Stimulated activated memory B cell treated with anti-CD40 and anti-IgM and Interleukin-4, amounts not matched to agents 10 μg/mL and 1 μg/mL and 100 μg/mL, for 72 hours (primary cell): Measurements from ENCODE around the gene MAGEB1.

Experiments
- ATAC-seq: fragments of 150-1000 bp; cut with Tn5 transposase; 2 replicates; pipeline ENCODE4 v1.10.0; 2021
- H3K27ac Mint-ChIP-seq: one replicate; pipeline ENCODE4 v1.8.0; 2022; ENCODE audit warnings: mild to moderate bottlenecking, mixed read lengths
- H3K27me3 Mint-ChIP-seq: one replicate; pipeline ENCODE4 v1.8.0; 2022; ENCODE audit warnings: mixed read lengths
- H3K36me3 Mint-ChIP-seq: one replicate; pipeline ENCODE4 v1.8.0; 2022; ENCODE audit warnings: mixed read lengths
- H3K4me1 Mint-ChIP-seq: one replicate; pipeline ENCODE4 v1.8.0; 2022; ENCODE audit warnings: mixed read lengths
- H3K4me3 Mint-ChIP-seq: one replicate; pipeline ENCODE4 v1.8.0; 2022; ENCODE audit warnings: mild to moderate bottlenecking, moderate library complexity, mixed read lengths
- H3K9me3 Mint-ChIP-seq: one replicate; pipeline ENCODE4 v1.8.0; 2022; ENCODE audit warnings: mixed read lengths

Gene MAGEB1, protein sequence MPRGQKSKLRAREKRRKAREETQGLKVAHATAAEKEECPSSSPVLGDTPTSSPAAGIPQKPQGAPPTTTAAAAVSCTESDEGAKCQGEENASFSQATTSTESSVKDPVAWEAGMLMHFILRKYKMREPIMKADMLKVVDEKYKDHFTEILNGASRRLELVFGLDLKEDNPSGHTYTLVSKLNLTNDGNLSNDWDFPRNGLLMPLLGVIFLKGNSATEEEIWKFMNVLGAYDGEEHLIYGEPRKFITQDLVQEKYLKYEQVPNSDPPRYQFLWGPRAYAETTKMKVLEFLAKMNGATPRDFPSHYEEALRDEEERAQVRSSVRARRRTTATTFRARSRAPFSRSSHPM

DNA sequence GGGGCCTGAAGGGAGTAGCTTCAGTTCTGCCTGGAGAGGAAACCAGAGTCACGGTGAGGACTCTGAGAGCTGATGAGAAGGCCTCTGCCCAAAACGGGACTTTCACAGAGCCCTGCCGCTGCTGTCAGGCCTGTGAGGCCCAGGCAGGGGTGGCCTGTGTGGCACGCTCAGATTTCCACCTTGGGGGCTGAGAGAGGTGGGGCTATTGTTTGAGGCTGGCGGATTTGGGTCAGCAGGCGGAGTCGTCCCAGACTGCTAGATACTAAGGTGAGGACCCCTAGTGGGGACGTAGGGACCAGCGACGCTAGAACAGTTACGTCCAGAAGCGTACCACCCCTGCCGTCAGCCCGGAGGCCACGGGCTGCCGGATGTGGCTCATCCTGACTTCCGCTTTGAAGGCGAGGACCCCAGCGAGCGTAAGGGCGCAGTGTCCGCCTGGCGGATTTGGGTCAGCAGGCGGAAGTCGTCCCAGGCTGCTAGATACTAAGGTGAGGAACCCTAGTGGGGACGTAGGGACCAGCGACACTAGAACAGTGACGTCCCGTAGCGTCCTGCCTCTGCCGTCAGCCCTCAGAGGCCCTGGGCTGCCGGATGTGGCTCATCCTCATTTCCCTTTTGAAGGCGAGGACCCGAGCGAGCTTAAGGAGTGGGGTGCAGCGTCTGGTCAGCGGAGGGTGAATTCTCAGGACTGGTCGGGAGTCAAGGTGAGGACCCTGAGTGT lies at the start of gene MAGEB1:
TSS of gene MAGEB1 (plus strand) at position 378 of the 721 bp plus-strand sequence. CDS start 3,348 bp downstream, outside the sequence.
- no peak within 1 kb of the TSS for H3K4me3 Mint-ChIP-seq

DNA sequence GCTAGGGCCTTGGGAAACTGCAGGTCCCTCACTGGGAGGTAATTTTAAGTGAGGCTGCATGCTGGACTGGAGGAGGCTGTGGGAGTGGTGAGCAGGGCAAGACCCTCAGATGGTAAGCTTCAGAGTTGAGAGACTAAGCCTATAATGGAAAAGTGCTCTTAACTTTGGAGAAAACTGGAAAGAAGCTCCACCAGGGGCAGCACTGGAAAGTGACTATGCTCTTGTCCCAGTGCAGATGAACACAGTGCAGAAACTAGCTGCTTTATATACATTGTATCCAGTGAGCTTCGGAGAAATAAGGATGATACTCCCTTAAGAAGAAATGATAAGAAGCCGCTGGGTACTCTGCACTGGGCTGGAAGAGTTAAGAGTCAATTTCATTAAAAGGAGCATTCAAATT lies 34.8 kb upstream of the MAGEB1 start:
- no peak for ATAC-seq
- Mint-ChIP-seq H3K4me3 (no peak overlapping the region), H3K27me3 (peaks cover 9% of the 10 kb centered on the region), H3K36me3 (no peaks in the 10 kb centered on the region), H3K9me3 (no peaks in the 10 kb centered on the region), H3K4me1 (no peaks in the 10 kb centered on the region), H3K27ac (no peak overlapping the region)

More for the DNA sequence above, at the start of gene MAGEB1:
- no peak for ATAC-seq
- H3K27me3 Mint-ChIP-seq: no peaks in the 10 kb centered on the region
- no peaks in the 10 kb centered on the region for H3K36me3 Mint-ChIP-seq
- H3K4me1 Mint-ChIP-seq: no peaks in the 10 kb centered on the region
- no peaks in the 10 kb centered on the region for H3K9me3 Mint-ChIP-seq
- H3K27ac Mint-ChIP-seq: no peak within 1 kb of the TSS

DNA sequence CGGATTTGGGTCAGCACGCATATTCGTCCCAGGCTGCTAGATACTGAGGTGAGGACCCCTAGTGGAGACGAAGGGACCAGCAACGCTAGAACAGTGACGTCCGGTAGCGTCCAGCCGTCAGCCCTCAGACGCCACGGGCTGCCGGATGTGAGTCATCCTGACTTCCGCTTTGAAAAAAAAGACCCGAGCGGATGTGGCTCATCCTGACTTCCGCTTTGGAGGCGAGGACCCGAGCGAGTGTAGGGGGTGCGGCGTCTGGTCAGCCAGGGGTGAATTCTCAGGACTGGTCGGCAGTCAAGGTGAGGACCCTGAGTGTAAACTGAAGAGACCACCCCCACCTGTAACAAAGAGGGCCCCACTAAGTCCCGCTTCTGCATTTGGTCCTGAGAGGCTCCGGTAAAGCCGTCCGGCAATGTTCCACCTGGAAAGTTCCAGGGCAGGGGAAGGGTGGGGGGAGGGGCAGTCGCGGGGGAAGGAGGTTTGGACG lies 31.5 kb upstream of the MAGEB1 start, which contains the start of gene MAGEB2:
TSS of gene MAGEB2 (plus strand) at position 207 of the 487 bp plus-strand sequence. CDS start 3,018 bp downstream, outside the sequence.
- Mint-ChIP-seq H3K4me1 (no peaks in the 10 kb centered on the region), H3K4me3 (no peak within 1 kb of the TSS), H3K27me3 (peaks cover 9% of the 10 kb centered on the region), H3K9me3 (no peaks in the 10 kb centered on the region), H3K36me3 (no peaks in the 10 kb centered on the region), H3K27ac (no peak within 1 kb of the TSS)
- no peak for ATAC-seq

DNA sequence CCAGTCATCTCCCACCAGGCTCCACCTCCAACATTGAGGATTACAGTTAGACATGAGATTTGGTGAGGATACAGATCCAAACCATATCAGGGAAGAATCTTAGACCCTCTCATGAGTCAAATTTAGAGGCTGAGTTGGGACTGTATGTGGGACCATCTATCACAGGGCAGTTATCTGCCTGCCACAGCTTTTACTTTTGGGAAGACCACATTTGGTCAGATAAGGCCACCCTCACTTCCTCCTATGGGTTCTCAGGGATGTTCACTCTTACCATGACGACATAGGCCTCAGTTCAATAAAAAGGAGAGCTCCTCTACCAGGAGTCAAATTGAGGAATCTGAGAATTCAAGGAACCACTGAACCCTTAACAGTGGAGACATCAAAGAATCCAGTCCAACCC lies 29.5 kb upstream of the MAGEB1 start:
- H3K36me3 Mint-ChIP-seq: no peaks in the 10 kb centered on the region
- peaks cover under 1% of the 10 kb centered on the region for H3K27me3 Mint-ChIP-seq
- no peaks in the 10 kb centered on the region for H3K4me1 Mint-ChIP-seq
- H3K4me3 Mint-ChIP-seq: no peak overlapping the region
- no peak for ATAC-seq
- no peak overlapping the region for H3K27ac Mint-ChIP-seq
- H3K9me3 Mint-ChIP-seq: no peaks in the 10 kb centered on the region

DNA sequence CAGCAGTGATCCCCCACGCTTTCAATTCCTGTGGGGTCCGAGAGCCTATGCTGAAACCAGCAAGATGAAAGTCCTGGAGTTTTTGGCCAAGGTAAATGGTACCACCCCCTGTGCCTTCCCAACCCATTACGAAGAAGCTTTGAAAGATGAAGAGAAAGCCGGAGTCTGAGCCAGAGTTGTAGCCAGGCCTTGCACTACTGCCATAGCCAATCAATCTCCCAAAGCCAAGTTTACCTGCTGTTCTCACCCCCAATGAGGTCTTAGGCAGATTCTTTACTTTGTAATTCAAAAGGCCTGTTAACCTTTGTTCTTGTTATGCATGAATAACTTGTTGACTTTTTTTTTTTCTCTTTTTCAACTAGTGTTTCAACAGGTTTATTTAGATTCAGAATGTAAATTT lies 27.6 kb upstream of the MAGEB1 start:
- no peak for ATAC-seq
- Mint-ChIP-seq H3K36me3 (no peaks in the 10 kb centered on the region), H3K27ac (no peak overlapping the region), H3K4me1 (no peaks in the 10 kb centered on the region), H3K27me3 (no peaks in the 10 kb centered on the region), H3K9me3 (no peaks in the 10 kb centered on the region), H3K4me3 (no peak overlapping the region)

DNA sequence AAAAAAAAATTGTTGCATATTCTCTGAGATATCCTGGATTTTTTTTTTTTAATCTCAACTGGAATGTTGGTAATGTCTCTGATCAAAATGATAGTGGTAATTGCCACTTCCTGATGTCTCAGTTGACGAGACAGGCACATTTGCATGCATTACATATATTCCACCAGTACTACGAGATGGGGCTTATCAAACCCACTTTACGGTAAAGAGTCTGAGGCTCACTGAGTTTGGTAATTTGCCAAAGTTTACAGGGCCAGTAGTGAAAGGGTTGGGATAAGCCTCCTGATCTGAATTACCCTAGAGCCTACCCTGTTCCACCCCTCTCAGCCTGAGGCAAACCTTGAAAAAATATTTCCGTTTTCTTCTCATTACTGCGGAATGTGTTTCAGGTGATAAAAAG lies 26.3 kb upstream of the MAGEB1 start:
- Mint-ChIP-seq H3K27ac (no peak overlapping the region), H3K27me3 (no peaks in the 10 kb centered on the region), H3K9me3 (no peaks in the 10 kb centered on the region), H3K4me1 (no peaks in the 10 kb centered on the region), H3K4me3 (no peak overlapping the region), H3K36me3 (no peaks in the 10 kb centered on the region)
- ATAC-seq: no peak

DNA sequence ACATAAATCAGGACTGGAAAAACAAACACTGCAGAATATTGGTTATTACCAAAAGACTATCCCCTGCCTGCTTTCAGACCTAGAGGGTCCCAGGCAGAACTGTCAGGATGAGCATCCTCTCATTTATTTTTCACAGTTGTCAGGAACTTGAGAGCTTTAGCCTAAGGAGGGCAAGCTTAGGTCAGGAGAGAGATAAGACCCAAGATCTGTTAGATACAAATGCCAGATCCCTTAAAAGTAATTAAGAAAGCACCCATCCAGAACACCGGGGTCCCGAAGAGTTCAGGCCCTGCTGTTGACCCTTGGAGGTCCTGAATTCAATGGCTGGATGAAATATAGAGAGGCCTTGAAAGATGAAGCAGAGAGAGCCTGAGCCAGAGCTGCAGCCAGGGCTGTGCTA lies 22.4 kb upstream of the MAGEB1 start:
- no peaks in the 10 kb centered on the region for H3K4me1 Mint-ChIP-seq
- no peak for ATAC-seq
- no peak overlapping the region for H3K4me3 Mint-ChIP-seq
- H3K27me3 Mint-ChIP-seq: no peaks in the 10 kb centered on the region
- H3K9me3 Mint-ChIP-seq: no peaks in the 10 kb centered on the region
- H3K36me3 Mint-ChIP-seq: no peaks in the 10 kb centered on the region
- H3K27ac Mint-ChIP-seq: no peak overlapping the region

DNA sequence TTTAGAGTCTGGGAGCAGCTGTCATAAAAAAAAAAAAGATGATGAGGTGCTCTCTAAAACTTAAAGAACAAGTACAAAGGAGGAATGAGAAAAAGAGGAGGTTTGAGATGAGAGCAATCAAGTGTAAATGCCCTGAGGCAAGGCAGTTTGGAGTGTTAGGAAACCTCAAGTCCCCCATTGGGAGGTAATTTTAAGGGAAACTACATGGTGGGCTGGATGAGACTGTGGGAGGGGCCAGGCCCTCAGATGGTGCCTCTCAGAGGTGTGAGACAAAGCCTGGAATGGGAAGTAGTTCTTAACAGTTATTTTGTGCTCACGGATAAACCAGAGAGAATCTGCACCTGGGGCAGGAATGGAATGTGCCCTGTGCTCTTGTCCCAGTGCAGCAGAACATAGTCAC lies 18.4 kb upstream of the MAGEB1 start:
- Mint-ChIP-seq H3K27ac (no peak overlapping the region), H3K4me1 (no peaks in the 10 kb centered on the region), H3K4me3 (no peak overlapping the region), H3K9me3 (no peaks in the 10 kb centered on the region), H3K36me3 (no peaks in the 10 kb centered on the region), H3K27me3 (no peaks in the 10 kb centered on the region)
- ATAC-seq: no peak

DNA sequence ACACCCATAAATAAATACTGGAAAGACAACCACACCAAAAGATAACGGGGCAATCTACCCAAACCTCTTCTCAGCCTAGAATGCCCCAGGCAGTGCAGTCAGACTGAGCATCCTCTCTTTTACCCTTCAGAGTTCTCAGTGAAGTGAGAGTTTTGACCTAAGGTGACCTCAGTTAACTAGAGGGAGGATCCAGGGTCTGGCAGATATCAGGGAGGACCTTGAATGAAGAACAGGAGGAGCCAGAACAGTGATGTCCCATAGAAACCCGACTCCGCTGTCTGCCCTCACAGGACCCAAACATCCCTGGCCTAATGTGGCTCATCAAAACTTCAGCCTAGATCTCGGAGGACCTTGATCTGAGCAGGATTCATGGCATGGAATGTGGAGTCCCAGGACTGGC lies 16.6 kb upstream of the MAGEB1 start, which contains the start of gene MAGEB3:
TSS of gene MAGEB3 (plus strand) at position 263 of the 400 bp plus-strand sequence. CDS start 5,268 bp downstream, outside the sequence.
- H3K27me3 Mint-ChIP-seq: no peaks in the 10 kb centered on the region
- H3K9me3 Mint-ChIP-seq: no peaks in the 10 kb centered on the region
- H3K36me3 Mint-ChIP-seq: no peaks in the 10 kb centered on the region
- H3K4me3 Mint-ChIP-seq: no peak within 1 kb of the TSS
- H3K27ac Mint-ChIP-seq: no peak within 1 kb of the TSS
- H3K4me1 Mint-ChIP-seq: no peaks in the 10 kb centered on the region
- ATAC-seq: no peak

DNA sequence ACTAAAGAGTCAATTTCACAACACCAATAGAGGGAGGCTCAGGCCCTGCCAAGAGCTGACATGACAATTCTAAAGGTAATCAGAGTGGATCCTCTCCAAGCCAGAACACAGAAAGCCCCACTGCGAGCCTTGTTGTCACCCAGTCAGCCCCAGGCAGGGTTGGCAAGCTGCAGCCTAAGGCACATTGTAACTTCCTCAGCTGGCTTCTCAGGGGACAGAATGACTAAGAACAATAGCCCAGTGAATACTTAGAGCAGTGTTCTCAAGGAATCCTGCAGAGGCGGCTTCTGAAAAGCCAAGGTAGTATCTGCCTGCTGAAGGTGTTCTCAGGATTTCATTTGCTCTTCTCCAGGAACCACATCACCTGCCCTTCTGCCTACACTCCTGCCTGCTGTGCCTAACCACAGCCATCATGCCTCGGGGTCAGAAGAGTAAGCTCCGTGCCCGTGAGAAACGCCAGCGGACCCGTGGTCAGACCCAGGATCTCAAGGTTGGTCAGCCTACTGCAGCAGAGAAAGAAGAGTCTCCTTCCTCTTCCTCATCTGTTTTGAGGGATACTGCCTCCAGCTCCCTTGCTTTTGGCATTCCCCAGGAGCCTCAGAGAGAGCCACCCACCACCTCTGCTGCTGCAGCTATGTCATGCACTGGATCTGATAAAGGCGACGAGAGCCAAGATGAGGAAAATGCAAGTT lies 5.1 kb upstream of the MAGEB1 start, which contains the start of gene MAGEB4:
TSS of gene MAGEB4 (plus strand) at position 277 of the 692 bp plus-strand sequence. CDS start at position 413, 136 bp downstream.
- no peak for ATAC-seq
- no peak within 1 kb of the TSS for H3K27ac Mint-ChIP-seq
- H3K4me1 Mint-ChIP-seq: no peaks in the 10 kb centered on the region
- H3K36me3 Mint-ChIP-seq: no peaks in the 10 kb centered on the region
- H3K27me3 Mint-ChIP-seq: no peaks in the 10 kb centered on the region
- no peak within 1 kb of the TSS for H3K4me3 Mint-ChIP-seq
- H3K9me3 Mint-ChIP-seq: no peaks in the 10 kb centered on the region

DNA sequence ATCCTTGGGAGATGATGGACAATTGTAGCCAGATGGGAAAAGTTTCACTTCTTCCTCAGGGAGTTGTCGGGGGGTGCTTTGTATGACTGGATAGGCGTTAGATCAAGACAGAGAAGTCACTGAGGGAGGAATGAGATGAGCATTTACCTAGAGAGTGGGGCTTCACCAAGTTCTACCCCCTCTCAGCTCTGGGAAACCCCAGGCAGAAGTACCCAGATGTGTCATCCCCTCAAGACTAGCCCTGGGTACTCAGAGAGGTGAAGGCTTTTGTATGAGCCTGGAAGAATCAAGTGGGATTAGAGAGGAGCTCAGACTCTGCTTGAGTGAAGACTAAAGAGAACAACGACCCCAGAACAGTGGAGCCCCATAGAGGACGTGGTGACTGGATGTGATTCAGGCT lies 1.9 kb downstream of the MAGEB1 start:
- Mint-ChIP-seq H3K27me3 (no peaks in the 10 kb centered on the region), H3K4me3 (no peak overlapping the region), H3K36me3 (no peaks in the 10 kb centered on the region), H3K4me1 (no peaks in the 10 kb centered on the region), H3K9me3 (no peaks in the 10 kb centered on the region), H3K27ac (no peak overlapping the region)
- peak; percentile 56 for ATAC-seq

DNA sequence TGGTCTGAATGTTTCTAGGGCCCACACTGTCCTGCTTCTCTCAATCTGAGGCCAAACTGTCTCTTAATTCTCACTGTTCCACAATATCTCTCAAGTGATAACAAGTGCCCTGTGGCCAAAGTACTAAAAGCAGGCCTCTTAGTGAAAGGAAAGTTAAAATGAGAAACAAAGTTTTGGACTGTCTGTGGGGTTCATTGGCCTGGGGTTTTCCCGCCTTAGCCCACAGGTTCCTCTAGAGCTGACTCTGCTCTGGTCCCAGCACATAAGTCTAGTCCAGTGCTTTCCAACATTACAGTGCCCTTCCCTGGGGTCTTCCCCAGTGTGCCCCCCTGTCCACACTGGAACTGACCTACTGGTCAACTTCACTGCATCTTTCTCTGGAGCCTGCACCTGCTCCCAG lies 6.3 kb downstream of the MAGEB1 start:
- H3K9me3 Mint-ChIP-seq: peaks cover 2% of the 10 kb centered on the region
- no peaks in the 10 kb centered on the region for H3K27me3 Mint-ChIP-seq
- peak; percentile 56 for ATAC-seq
- no peaks in the 10 kb centered on the region for H3K36me3 Mint-ChIP-seq
- no peak overlapping the region for H3K27ac Mint-ChIP-seq
- no peaks in the 10 kb centered on the region for H3K4me1 Mint-ChIP-seq
- no peak overlapping the region for H3K4me3 Mint-ChIP-seq

DNA sequence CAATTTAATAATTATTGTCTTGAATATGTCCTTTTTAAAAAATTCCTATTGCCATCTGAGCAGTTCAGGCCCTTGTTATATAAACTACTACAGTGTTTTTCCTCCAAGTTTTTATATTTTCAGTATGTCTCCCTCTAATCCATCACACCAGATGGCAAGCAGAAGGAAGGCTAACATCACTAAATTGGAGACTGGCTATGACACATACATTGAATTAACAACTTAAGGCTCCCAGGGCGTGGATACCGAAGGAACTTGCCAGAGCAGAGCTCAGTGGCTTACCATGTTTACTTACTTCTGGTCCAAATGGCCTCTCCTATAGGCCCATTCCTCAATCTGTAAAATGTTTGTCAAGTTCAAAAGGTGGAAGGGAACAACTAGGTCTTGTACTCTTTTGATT lies 13.0 kb downstream of the MAGEB1 start:
- H3K9me3 Mint-ChIP-seq: peaks cover 2% of the 10 kb centered on the region
- H3K36me3 Mint-ChIP-seq: no peaks in the 10 kb centered on the region
- no peak overlapping the region for H3K4me3 Mint-ChIP-seq
- no peaks in the 10 kb centered on the region for H3K4me1 Mint-ChIP-seq
- H3K27me3 Mint-ChIP-seq: no peaks in the 10 kb centered on the region
- ATAC-seq: no peak
- H3K27ac Mint-ChIP-seq: no peak overlapping the region

DNA sequence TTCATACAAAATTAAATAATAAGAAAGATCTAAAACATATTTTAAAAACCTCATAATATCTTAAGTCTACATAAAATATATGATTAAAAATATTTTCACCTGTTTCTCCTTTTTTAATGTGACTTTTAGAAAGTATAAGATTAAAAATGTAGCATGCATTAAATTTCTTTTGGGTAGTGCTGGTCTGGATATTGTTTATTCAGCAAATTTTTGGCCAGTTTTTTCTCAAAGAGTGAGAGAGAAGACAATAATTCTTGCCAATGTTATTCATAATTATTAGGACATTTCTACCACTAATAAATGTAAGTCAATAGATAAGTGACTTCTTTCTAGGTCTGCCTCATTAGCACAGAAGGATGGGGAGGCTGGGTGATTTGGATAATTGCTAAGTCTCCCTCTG lies 14.1 kb downstream of the MAGEB1 start:
- H3K9me3 Mint-ChIP-seq: peaks cover 2% of the 10 kb centered on the region
- no peaks in the 10 kb centered on the region for H3K4me1 Mint-ChIP-seq
- H3K27me3 Mint-ChIP-seq: no peaks in the 10 kb centered on the region
- no peaks in the 10 kb centered on the region for H3K36me3 Mint-ChIP-seq
- H3K4me3 Mint-ChIP-seq: no peak overlapping the region
- H3K27ac Mint-ChIP-seq: no peak overlapping the region
- no peak for ATAC-seq

DNA sequence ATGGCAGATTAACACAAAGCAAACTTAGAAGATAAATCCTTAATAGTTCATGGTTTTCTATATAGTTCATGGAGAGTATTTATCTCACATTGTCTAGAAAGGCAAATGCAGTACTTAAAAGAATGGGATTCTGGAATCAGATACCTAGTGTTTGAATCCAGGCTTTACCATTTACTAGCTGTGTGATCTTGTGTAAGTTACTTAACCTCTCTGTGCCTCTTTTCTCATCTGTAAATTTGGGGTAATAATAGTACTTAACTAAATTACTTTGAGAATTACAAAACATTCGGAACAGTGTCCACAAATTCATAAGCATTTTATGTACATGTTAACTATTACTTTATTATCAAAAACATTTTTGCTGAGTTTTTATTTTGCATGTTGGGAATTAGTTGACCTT lies 15.8 kb downstream of the MAGEB1 start:
- Mint-ChIP-seq H3K36me3 (no peaks in the 10 kb centered on the region), H3K4me1 (no peaks in the 10 kb centered on the region), H3K27ac (no peak overlapping the region), H3K4me3 (no peak overlapping the region), H3K9me3 (no peaks in the 10 kb centered on the region), H3K27me3 (peaks cover under 1% of the 10 kb centered on the region)
- no peak for ATAC-seq
